IMR-90 (cell line): Measurements from ENCODE around the gene IBA57. TPM values are rescaled to one million over a fixed set of nuclear protein-coding genes. Genes with fewer than 3 reads are reported as not detected.

Source experiments
- ATAC-seq: fragments of 200-7000 bp; cut with Tn5 transposase; 2 replicates; pipeline ENCODE4 v1.9.1; 2020; ENCODE audit warnings: low read depth, mild to moderate bottlenecking, moderate library complexity
- BruUV-seq: library from RNA; stranded (reverse); fragments of 400-500 nt; replicated peaks from 2 replicates; lab custom pipeline; 2021; lab: Mats Ljungman, UMichigan
- CTCF ChIA-PET: fragments of 300-600 bp; formaldehyde crosslinking; extraction: SDS; loops from one replicate; lab custom pipeline; 2021; ENCODE audit warnings: antibody characterized with exemption; lab: Yijun Ruan, JAX
- POLR2A ChIA-PET: fragments of 300-600 bp; sonication (Branson Sonifier 250); formaldehyde crosslinking; loops from one replicate; lab custom pipeline; 2022; ENCODE audit warnings: antibody characterized with exemption; ENCODE audit not compliant: unreplicated experiment; lab: Charles Lee
- DNase-seq: peaks from one replicate; pipeline ENCODE4 v3.0.0; 2013
- H2AFZ ChIP-seq: replicated peaks from 2 replicates; pipeline ENCODE3; 2013; ENCODE audit warnings: low read length, mild to moderate bottlenecking; ENCODE audit not compliant: poor library complexity
- H2AK5ac ChIP-seq: 2 replicates; pipeline ENCODE4 v1.6.1; 2013; ENCODE audit warnings: low read depth, low read length, inconsistent platforms
- H2AK9ac ChIP-seq: replicated peaks from 2 replicates; pipeline ENCODE3; 2013; ENCODE audit warnings: mild to moderate bottlenecking, low read depth, low read length, moderate library complexity; ENCODE audit not compliant: poor library complexity
- H2BK120ac ChIP-seq: 2 replicates; pipeline ENCODE4 v1.6.1; 2013; ENCODE audit warnings: low read depth, low read length, inconsistent platforms
- H2BK15ac ChIP-seq: 3 replicates; pipeline ENCODE4 v1.6.1; 2013; ENCODE audit warnings: low read depth, low read length, inconsistent platforms
- H2BK20ac ChIP-seq: 2 replicates; pipeline ENCODE4 v1.6.1; 2013; ENCODE audit warnings: low read depth, mild to moderate bottlenecking, inconsistent platforms, low read length, moderate library complexity
- H2BK5ac ChIP-seq: 2 replicates; pipeline ENCODE4 v1.6.1; 2013; ENCODE audit warnings: mild to moderate bottlenecking, low read depth, low read length, inconsistent platforms; ENCODE audit not compliant: poor library complexity, severe bottlenecking
- H3K14ac ChIP-seq: replicated peaks from 2 replicates; pipeline ENCODE4 v1.6.1; 2013; ENCODE audit warnings: low read depth, low read length, inconsistent platforms
- H3K18ac ChIP-seq: 2 replicates; pipeline ENCODE4 v1.6.1; 2013; ENCODE audit warnings: low read depth, low read length, control low read depth
- H3K23ac ChIP-seq: 2 replicates; pipeline ENCODE4 v1.6.1; 2013; ENCODE audit warnings: low read depth, low read length, inconsistent platforms
- H3K27ac ChIP-seq: 2 replicates; pipeline ENCODE4 v1.5.1; 2013; ENCODE audit warnings: mild to moderate bottlenecking, control low read depth, low read length; ENCODE audit not compliant: insufficient read depth
- H3K27me3 ChIP-seq: 2 replicates; pipeline ENCODE4 v1.6.1; 2013; ENCODE audit warnings: low read length; ENCODE audit not compliant: control insufficient read depth, insufficient read depth
- H3K36me3 ChIP-seq: 2 replicates; pipeline ENCODE4 v1.6.1; 2013; ENCODE audit warnings: low read length, mixed read lengths; ENCODE audit not compliant: control insufficient read depth, insufficient read depth
- H3K4ac ChIP-seq: 2 replicates; pipeline ENCODE4 v1.6.1; 2013; ENCODE audit warnings: low read depth, low read length, inconsistent platforms
- H3K4me1 ChIP-seq: 2 replicates; pipeline ENCODE4 v1.6.1; 2013; ENCODE audit warnings: low read length, mixed read lengths; ENCODE audit not compliant: control insufficient read depth, insufficient read depth
- H3K4me2 ChIP-seq: 2 replicates; pipeline ENCODE4 v1.6.1; 2013; ENCODE audit warnings: low read depth, mild to moderate bottlenecking, control low read depth, low read length, moderate library complexity
- H3K4me3 ChIP-seq: 2 replicates; pipeline ENCODE4 v1.5.1; 2013; ENCODE audit warnings: low read depth, mild to moderate bottlenecking, control low read depth, low read length, moderate library complexity; ENCODE audit not compliant: insufficient read depth
- H3K56ac ChIP-seq: 2 replicates; pipeline ENCODE4 v1.6.1; 2013; ENCODE audit warnings: low read length, inconsistent platforms; ENCODE audit not compliant: insufficient read depth; ENCODE audit errors: extremely low read depth
- H3K79me1 ChIP-seq, 2 experiments: 2 replicates each; pipeline ENCODE4 v1.6.1; 2013; ENCODE audit warnings: low read length in 2 of 2, inconsistent platforms in 1 of 2, low read depth in 1 of 2
- H3K9ac ChIP-seq: 2 replicates; pipeline ENCODE4 v1.6.1; 2013; ENCODE audit warnings: low read depth, low read length, control low read depth
- H3K9me1 ChIP-seq: 2 replicates; pipeline ENCODE4 v1.6.1; 2013; ENCODE audit warnings: low read length, inconsistent platforms; ENCODE audit not compliant: insufficient read depth
- H3K9me3 ChIP-seq: 2 replicates; pipeline ENCODE4 v1.6.1; 2013; ENCODE audit warnings: low read length; ENCODE audit not compliant: control insufficient read depth, insufficient read depth
- H4K20me1 ChIP-seq: 2 replicates; pipeline ENCODE4 v1.6.1; 2013; ENCODE audit warnings: low read length, inconsistent platforms; ENCODE audit not compliant: insufficient read depth
- H4K5ac ChIP-seq: 2 replicates; pipeline ENCODE4 v1.6.1; 2013; ENCODE audit warnings: mild to moderate bottlenecking, low read depth, low read length, control low read depth
- H4K8ac ChIP-seq, 2 experiments: 2 replicates each; pipeline ENCODE4 v1.6.1; 2013; ENCODE audit warnings: low read depth in 2 of 2, low read length in 2 of 2, control low read depth in 1 of 2, inconsistent platforms in 1 of 2
- H4K91ac ChIP-seq: 2 replicates; pipeline ENCODE4 v1.6.1; 2013; ENCODE audit warnings: low read depth, low read length, inconsistent platforms; ENCODE audit not compliant: insufficient read depth
- CEBPB ChIP-seq: IDR thresholded peaks from 2 replicates; pipeline ENCODE4 v1.6.1; 2012; ENCODE audit warnings: low read depth, low read length, improper control_type of control experiment
- CHD1 ChIP-seq: IDR thresholded peaks from 2 replicates; pipeline ENCODE4 v1.6.1; 2012; ENCODE audit warnings: low read depth, low read length, improper control_type of control experiment
- MAFK ChIP-seq: IDR thresholded peaks from 2 replicates; pipeline ENCODE4 v1.6.1; 2012; ENCODE audit warnings: low read depth, low read length, improper control_type of control experiment
- MXI1 ChIP-seq: IDR thresholded peaks from 2 replicates; pipeline ENCODE4 v1.6.1; 2012; ENCODE audit warnings: low read depth, mild to moderate bottlenecking, low read length, moderate library complexity, borderline replicate concordance
- RFX5 ChIP-seq: IDR thresholded peaks from 2 replicates; pipeline ENCODE4 v1.8.0; 2012; ENCODE audit warnings: low read depth, mild to moderate bottlenecking, low read length, moderate library complexity
- WGBS, 2 experiments: methylation state at CpG; one replicate each; pipeline versions ENCODE4 v1.1.5 to v1.1.7; 2013; ENCODE audit warnings: missing lambda C conversion rate in 2 of 2; ENCODE audit not compliant: insufficient read length in 1 of 2; ENCODE audit errors: extremely low coverage in 2 of 2; 5-methylcytosine and 5-hydroxymethylcytosine counted together
- dilution Hi-C: fragments of 300-500 bp; cut with HindIII; formaldehyde crosslinking; loops from one replicate; pipeline ENCODE4 v1.14.3; 2018; ENCODE audit warnings: low sequenced_read_pairs; ENCODE audit not compliant: unreplicated experiment
- in situ Hi-C: fragments of 300-500 bp; cut with MboI; formaldehyde crosslinking; loops from 3 replicates; pipeline ENCODE4 v1.14.3; 2019; ENCODE audit warnings: low sequenced_read_pairs, inconsistent platforms, mixed read lengths
- intact Hi-C: fragments of 100-400 bp; cut with micrococcal nuclease; formaldehyde crosslinking; loops from 2 replicates; pipeline ENCODE4 v1.10.0; 2022
- polyA plus RNA-seq, 3 experiments: library from polyadenylated mRNA; depleted of rRNA; stranded (reverse); fragments of >200 nt; gene quantifications; 2 replicates each; pipeline ENCODE4 v1.2.3, GENCODE V29; 2012; ENCODE audit warnings: low replicate concordance in 1 of 3
- total RNA-seq: library from RNA; depleted of rRNA; stranded (reverse); fragments of >200 nt; gene quantifications from 2 replicates; pipeline ENCODE4 v1.2.3, GENCODE V29; 2012
- TF ChIP-seq, protein P1 (sequence below): fragments of 150-350 bp; IDR thresholded peaks from 2 replicates; pipeline ENCODE4 v1.6.1; 2016; ENCODE audit warnings: low read depth, mild to moderate bottlenecking, low read length, moderate library complexity, borderline replicate concordance

IBA57 gene
- total and polyA plus RNA-seq, 2 of the 4 experiments (the other 2 are of a cell fraction) = 2.0 to 2.6 TPM

DNA sequence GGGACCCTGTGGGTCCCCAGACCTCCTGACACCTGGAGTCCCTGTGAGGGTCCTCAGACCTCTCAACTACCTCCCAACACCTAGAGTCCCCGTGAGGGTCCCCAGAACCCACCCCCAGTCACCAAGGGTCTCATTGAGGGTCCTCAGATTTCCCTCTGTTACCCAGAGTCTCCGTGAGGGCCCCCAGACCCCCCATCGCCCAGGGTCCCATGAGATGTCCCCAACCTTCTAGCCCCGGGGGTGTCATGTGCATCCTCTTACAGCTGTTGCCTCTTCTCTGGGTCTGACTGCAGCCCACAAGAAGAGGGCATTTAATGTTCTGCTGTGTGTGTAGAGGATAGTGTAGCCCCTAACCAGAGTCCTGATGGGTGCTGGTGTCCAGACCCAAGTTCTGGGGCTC is 17.8 kb upstream of the IBA57 start:
- Histone ChIP-seq H2AFZ (no peak overlapping the region), H3K14ac (no peak overlapping the region), H3K56ac (no peak overlapping the region), H3K79me1 (peaks cover 9 to 71% of the 10 kb centered on the region in 2 experiments), H3K9ac (no peak overlapping the region), H3K36me3 (peaks cover 10% of the 10 kb centered on the region), H2BK120ac (no peak overlapping the region), H2AK5ac (no peak overlapping the region), H2BK20ac (no peak overlapping the region), H3K4me1 (peaks cover 27% of the 10 kb centered on the region), H4K91ac (no peak overlapping the region), H2AK9ac (no peak overlapping the region), H2BK15ac (no peak overlapping the region), H4K20me1 (peaks cover 51% of the 10 kb centered on the region), H3K23ac (no peak overlapping the region), H4K5ac (no peak overlapping the region), H3K4ac (no peak overlapping the region), H3K9me1 (peaks cover 17% of the 10 kb centered on the region), H3K9me3 (no peaks in the 10 kb centered on the region), H4K8ac (no peak overlapping the region), H3K27ac (no peak overlapping the region), H3K4me2 (no peak overlapping the region), H3K27me3 (no peaks in the 10 kb centered on the region), H2BK5ac (no peak overlapping the region), H3K18ac (no peak overlapping the region), H3K4me3 (no peak overlapping the region)
- POLR2A ChIA-PET = no interaction called here
- no TSS peak for BruUV-seq
- ATAC-seq (no peak), DNase-seq (no peak)
- in situ Hi-C loops (no loop called here), intact Hi-C loops (no loop called here), dilution Hi-C loops (no loop called here)
- TF ChIP-seq RFX5 (no peak), MXI1 (no peak), CEBPB (no peak), CHD1 (no peak), MAFK (no peak)
- TF ChIP-seq, protein P1, sequence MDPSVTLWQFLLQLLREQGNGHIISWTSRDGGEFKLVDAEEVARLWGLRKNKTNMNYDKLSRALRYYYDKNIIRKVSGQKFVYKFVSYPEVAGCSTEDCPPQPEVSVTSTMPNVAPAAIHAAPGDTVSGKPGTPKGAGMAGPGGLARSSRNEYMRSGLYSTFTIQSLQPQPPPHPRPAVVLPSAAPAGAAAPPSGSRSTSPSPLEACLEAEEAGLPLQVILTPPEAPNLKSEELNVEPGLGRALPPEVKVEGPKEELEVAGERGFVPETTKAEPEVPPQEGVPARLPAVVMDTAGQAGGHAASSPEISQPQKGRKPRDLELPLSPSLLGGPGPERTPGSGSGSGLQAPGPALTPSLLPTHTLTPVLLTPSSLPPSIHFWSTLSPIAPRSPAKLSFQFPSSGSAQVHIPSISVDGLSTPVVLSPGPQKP = no peak
- CTCF ChIA-PET = no interaction called here
- 100% methylated on average over 1 of the region's 4 CpGs; no CpG with 5 or more reads in 1 of the 2 experiments for WGBS, 2 experiments
